Measurements from ENCODE around the gene UNKL.
A peak's percentile ranks its signal among the peaks of the same experiment; 100 is the strongest.

The UNKL gene

GRCh38 chr16:1430214-1430758, 15.8 kb upstream of the UNKL start:
- no peak for DNase-seq

- DNase-seq, result no peak
Measured at GRCh38 chr16:1429631-1430030, 15.1 kb upstream of the UNKL start.

- no peak for DNase-seq
Measured at GRCh38 chr16:1429012-1429411, 14.5 kb upstream of the UNKL start.

GRCh38 chr16:1428511-1428910, 14.0 kb upstream of the UNKL start:
- peak; percentile 53 for DNase-seq

- DNase-seq, result no peak
Measured at GRCh38 chr16:1427473-1428461, 13.3 kb upstream of the UNKL start.

- DNase-seq, result no peak
Measured at GRCh38 chr16:1426734-1427471, 12.4 kb upstream of the UNKL start.

- DNase-seq, result no peak
Measured at GRCh38 chr16:1425616-1426370, 11.3 kb upstream of the UNKL start.

GRCh38 chr16:1424028-1424427, 9.5 kb upstream of the UNKL start:
- no peak for DNase-seq

GRCh38 chr16:1422076-1422475, 7.6 kb upstream of the UNKL start:
- no peak for DNase-seq

GRCh38 chr16:1420111-1420539, 5.6 kb upstream of the UNKL start:
- DNase-seq, result no peak

- no peak for DNase-seq
Measured at GRCh38 chr16:1416521-1416941, 2.0 kb upstream of the UNKL start.

- peak; percentile 65 for DNase-seq
Measured at GRCh38 chr16:1413684-1414531, 596 bp downstream of the UNKL start.

- no peak for DNase-seq
Measured at GRCh38 chr16:1412847-1413246, 1.7 kb downstream of the UNKL start.

GRCh38 chr16:1408171-1408837, 6.2 kb downstream of the UNKL start:
- DNase-seq, result peak; percentile 96

- no peak for DNase-seq
Measured at GRCh38 chr16:1407753-1408152, 6.8 kb downstream of the UNKL start.

GRCh38 chr16:1403733-1404132, 10.8 kb downstream of the UNKL start:
- no peak for DNase-seq

GRCh38 chr16:1403036-1403435, 11.5 kb downstream of the UNKL start:
- DNase-seq, result no peak

GRCh38 chr16:1401758-1402154, 12.7 kb downstream of the UNKL start:
- DNase-seq, result no peak

- DNase-seq, result no peak
Measured at GRCh38 chr16:1401061-1401757, 13.3 kb downstream of the UNKL start.

GRCh38 chr16:1398826-1399581, 15.5 kb downstream of the UNKL start:
- no peak for DNase-seq
